ENCODE measurements around the gene LHFPL3. TPM values are rescaled to one million over a fixed set of nuclear protein-coding genes. Genes with fewer than 3 reads are reported as not detected.
A peak's percentile ranks its signal among the peaks of the same experiment; 100 is the strongest.

The LHFPL3 gene
- total and polyA plus RNA-seq, 2 experiments from 2014 or later: 0.24 TPM; not detected in 1

DNA sequence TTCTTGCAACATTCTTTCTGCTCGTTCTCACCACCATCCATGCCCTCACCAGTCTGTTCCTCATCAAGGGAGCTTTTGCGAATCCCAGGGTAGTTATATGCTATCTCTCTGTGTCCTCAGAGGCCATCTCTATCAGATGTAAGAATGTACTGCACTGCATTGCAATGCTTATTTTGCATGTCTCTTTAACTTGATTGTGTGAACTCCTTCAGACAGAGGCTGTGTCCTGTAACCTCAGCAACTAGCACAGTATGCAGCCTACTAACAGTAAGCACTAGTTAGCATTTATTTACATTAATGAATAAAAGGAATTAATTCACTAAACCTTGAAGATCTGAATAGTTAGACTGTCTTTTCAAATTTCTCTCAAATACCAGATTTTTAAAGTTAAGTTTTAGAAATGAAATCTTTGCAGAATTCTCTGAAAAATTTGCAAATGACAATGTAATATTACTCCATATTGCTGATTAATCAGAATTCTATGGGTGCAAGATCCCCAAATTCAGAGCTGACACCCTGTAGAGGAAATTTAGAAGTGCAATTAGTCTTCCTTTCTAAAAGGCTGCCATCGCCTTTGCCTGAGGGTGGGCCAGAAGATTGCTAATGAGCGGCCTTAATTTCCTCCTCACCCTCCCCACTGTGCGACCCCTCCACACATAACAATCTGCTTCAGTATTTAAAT lies 10.3 kb upstream of the LHFPL3 start:
- DNase-seq (ENCODE audit: low spot score) (no peak), ATAC-seq (peak; percentile 59; the same call in 2 of the 3 replicates)
- no peak overlapping the region for H3K4me3 ChIP-seq
- H3K4me1 ChIP-seq (ENCODE audit: insufficient read depth): peaks cover 15% of the 10 kb centered on the region
- H3K36me3 ChIP-seq (ENCODE audit: insufficient read depth): peaks cover 4% of the 10 kb centered on the region; the same call in 1 of the 2 replicates
- peaks cover 10% of the 10 kb centered on the region; the same call in 2 of the 3 replicates for H3K4me1 Mint-ChIP-seq
- peaks cover 22% of the 10 kb centered on the region for H3K9me3 Mint-ChIP-seq
- no peaks in the 10 kb centered on the region for H3K27me3 Mint-ChIP-seq (ENCODE audit: insufficient read depth, low read depth, poor library complexity)
- no peaks in the 10 kb centered on the region for H3F3A ChIP-seq (replicated peaks; ENCODE audit: low read depth)
- no peak overlapping the region for H2AFZ ChIP-seq
- H3K36me3 Mint-ChIP-seq (ENCODE audit: low read depth): peaks cover 7% of the 10 kb centered on the region; the same call in 2 of the 3 replicates
- no peak overlapping the region for H3K27ac Mint-ChIP-seq
- H3K4me2 ChIP-seq: peak overlapping the region; percentile 50; the same call in 1 of the 2 replicates
- H4K20me1 ChIP-seq (replicated peaks; ENCODE audit: insufficient read depth): no peaks in the 10 kb centered on the region
- no peaks in the 10 kb centered on the region for H3K79me2 ChIP-seq (replicated peaks; ENCODE audit: insufficient read depth)
- no peak overlapping the region for H3K4me3 Mint-ChIP-seq
- 0 out of 2 replicates have a peak, but pooled peaks cover 5% of the 10 kb centered on the region for H3K9me2 ChIP-seq (ENCODE audit: insufficient read depth)
- H3K27me3 ChIP-seq (ENCODE audit: insufficient read depth): no peaks in the 10 kb centered on the region
- TF ChIP-seq NANOG (IDR thresholded peaks at IDR 0.05; ENCODE audit: borderline replicate concordance): no peak
- TF ChIP-seq STAT1 (IDR thresholded peaks at IDR 0.05; ENCODE audit: unreplicated experiment): no peak
- TF ChIP-seq POLR2AphosphoS5 (IDR thresholded peaks at IDR 0.05; ENCODE audit: low read depth): no peak
- TF ChIP-seq, protein P1, sequence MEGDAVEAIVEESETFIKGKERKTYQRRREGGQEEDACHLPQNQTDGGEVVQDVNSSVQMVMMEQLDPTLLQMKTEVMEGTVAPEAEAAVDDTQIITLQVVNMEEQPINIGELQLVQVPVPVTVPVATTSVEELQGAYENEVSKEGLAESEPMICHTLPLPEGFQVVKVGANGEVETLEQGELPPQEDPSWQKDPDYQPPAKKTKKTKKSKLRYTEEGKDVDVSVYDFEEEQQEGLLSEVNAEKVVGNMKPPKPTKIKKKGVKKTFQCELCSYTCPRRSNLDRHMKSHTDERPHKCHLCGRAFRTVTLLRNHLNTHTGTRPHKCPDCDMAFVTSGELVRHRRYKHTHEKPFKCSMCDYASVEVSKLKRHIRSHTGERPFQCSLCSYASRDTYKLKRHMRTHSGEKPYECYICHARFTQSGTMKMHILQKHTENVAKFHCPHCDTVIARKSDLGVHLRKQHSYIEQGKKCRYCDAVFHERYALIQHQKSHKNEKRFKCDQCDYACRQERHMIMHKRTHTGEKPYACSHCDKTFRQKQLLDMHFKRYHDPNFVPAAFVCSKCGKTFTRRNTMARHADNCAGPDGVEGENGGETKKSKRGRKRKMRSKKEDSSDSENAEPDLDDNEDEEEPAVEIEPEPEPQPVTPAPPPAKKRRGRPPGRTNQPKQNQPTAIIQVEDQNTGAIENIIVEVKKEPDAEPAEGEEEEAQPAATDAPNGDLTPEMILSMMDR (conservative IDR thresholded peaks at IDR 0.05; ENCODE audit: low read depth in 2 of 2): no peak
- TF ChIP-seq, protein P2, sequence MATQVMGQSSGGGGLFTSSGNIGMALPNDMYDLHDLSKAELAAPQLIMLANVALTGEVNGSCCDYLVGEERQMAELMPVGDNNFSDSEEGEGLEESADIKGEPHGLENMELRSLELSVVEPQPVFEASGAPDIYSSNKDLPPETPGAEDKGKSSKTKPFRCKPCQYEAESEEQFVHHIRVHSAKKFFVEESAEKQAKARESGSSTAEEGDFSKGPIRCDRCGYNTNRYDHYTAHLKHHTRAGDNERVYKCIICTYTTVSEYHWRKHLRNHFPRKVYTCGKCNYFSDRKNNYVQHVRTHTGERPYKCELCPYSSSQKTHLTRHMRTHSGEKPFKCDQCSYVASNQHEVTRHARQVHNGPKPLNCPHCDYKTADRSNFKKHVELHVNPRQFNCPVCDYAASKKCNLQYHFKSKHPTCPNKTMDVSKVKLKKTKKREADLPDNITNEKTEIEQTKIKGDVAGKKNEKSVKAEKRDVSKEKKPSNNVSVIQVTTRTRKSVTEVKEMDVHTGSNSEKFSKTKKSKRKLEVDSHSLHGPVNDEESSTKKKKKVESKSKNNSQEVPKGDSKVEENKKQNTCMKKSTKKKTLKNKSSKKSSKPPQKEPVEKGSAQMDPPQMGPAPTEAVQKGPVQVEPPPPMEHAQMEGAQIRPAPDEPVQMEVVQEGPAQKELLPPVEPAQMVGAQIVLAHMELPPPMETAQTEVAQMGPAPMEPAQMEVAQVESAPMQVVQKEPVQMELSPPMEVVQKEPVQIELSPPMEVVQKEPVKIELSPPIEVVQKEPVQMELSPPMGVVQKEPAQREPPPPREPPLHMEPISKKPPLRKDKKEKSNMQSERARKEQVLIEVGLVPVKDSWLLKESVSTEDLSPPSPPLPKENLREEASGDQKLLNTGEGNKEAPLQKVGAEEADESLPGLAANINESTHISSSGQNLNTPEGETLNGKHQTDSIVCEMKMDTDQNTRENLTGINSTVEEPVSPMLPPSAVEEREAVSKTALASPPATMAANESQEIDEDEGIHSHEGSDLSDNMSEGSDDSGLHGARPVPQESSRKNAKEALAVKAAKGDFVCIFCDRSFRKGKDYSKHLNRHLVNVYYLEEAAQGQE (IDR thresholded peaks at IDR 0.05; ENCODE audit: unreplicated experiment): no peak
- TF ChIP-seq JUNB (IDR thresholded peaks at IDR 0.05; ENCODE audit: unreplicated experiment): no peak
- no peak for TF ChIP-seq ZNF114 (CRISPR knock-in tag; IDR thresholded peaks at IDR 0.05)
- no peak overlapping the region for H3K27ac ChIP-seq (ENCODE audit: low read depth)

DNA sequence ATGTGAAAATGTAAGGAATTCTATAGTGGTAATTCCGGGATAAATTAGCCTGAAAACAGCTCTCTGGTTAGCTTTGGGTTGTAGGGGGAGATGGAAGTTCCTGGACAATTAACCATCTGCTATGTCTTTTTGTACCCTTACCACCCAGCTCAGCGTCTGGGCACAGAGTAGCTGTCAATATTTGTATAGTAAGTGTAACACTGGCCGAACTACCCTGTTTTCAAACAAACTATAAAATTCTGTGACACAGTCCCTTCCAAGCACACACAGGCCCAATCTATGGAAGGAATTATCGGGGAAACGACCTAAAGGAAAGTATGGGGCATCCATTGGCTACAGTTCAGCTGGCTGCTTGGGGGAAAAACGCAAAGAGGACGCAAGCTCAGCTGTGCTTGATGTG lies 869 bp upstream of the LHFPL3 start:
- H3K36me3 ChIP-seq (ENCODE audit: insufficient read depth): no peaks in the 10 kb centered on the region
- peak overlapping the region; percentile 99 for H2AFZ ChIP-seq
- no peak for DNase-seq (ENCODE audit: low spot score)
- no peaks in the 10 kb centered on the region; the same call in 2 of the 3 replicates for H3K36me3 Mint-ChIP-seq (ENCODE audit: low read depth)
- H3K9me2 ChIP-seq (ENCODE audit: insufficient read depth): no peaks in the 10 kb centered on the region
- no peaks in the 10 kb centered on the region for H4K20me1 ChIP-seq (replicated peaks; ENCODE audit: insufficient read depth)
- H3F3A ChIP-seq (replicated peaks; ENCODE audit: low read depth): no peaks in the 10 kb centered on the region
- H3K4me3 ChIP-seq: peak overlapping the region; percentile 82
- H3K27me3 ChIP-seq (ENCODE audit: insufficient read depth): peaks cover 78% of the 10 kb centered on the region
- H3K79me2 ChIP-seq (replicated peaks; ENCODE audit: insufficient read depth): no peaks in the 10 kb centered on the region
- peaks cover 9% of the 10 kb centered on the region; the same call in 2 of the 3 replicates for H3K4me1 Mint-ChIP-seq
- H3K4me1 ChIP-seq (ENCODE audit: insufficient read depth): peaks cover 6% of the 10 kb centered on the region; the same call in 1 of the 2 replicates
- no peaks in the 10 kb centered on the region; the same call in 2 of the 3 replicates for H3K9me3 Mint-ChIP-seq
- H3K27ac ChIP-seq (ENCODE audit: low read depth): no peak overlapping the region
- peaks cover 43% of the 10 kb centered on the region for H3K27me3 Mint-ChIP-seq (ENCODE audit: insufficient read depth, low read depth, poor library complexity)
- H3K4me3 Mint-ChIP-seq: peak overlapping the region; percentile 74
- ATAC-seq: no peak
- H3K4me2 ChIP-seq: peak overlapping the region; percentile 99
- H3K27ac Mint-ChIP-seq: no peak overlapping the region
- no peak for TF ChIP-seq EZH2 (IDR thresholded peaks at IDR 0.05; ENCODE audit: low read depth, unreplicated experiment)
- TF ChIP-seq STAT1 (IDR thresholded peaks at IDR 0.05; ENCODE audit: unreplicated experiment): no peak
- TF ChIP-seq ZNF331 (CRISPR knock-in tag; IDR thresholded peaks at IDR 0.05; ENCODE audit: low read depth): no peak
- TF ChIP-seq, protein P2 (IDR thresholded peaks at IDR 0.05; ENCODE audit: unreplicated experiment): no peak
- no peak for TF ChIP-seq POLR2AphosphoS5 (IDR thresholded peaks at IDR 0.05; ENCODE audit: low read depth)
- TF ChIP-seq NANOG (IDR thresholded peaks at IDR 0.05; ENCODE audit: borderline replicate concordance): no peak
- TF ChIP-seq, protein P3, sequence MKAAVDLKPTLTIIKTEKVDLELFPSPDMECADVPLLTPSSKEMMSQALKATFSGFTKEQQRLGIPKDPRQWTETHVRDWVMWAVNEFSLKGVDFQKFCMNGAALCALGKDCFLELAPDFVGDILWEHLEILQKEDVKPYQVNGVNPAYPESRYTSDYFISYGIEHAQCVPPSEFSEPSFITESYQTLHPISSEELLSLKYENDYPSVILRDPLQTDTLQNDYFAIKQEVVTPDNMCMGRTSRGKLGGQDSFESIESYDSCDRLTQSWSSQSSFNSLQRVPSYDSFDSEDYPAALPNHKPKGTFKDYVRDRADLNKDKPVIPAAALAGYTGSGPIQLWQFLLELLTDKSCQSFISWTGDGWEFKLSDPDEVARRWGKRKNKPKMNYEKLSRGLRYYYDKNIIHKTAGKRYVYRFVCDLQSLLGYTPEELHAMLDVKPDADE (IDR thresholded peaks at IDR 0.05): no peak
- TF ChIP-seq, protein P1 (conservative IDR thresholded peaks at IDR 0.05; ENCODE audit: low read depth in 2 of 2): no peak
